Stimulated activated CD4-positive, alpha-beta T cell treated with anti-CD3 and anti-CD28 coated beads, Interleukin-1b, Interleukin-23, amount 100 ng/mL, for 4 hours (primary cell): ENCODE data around the gene MIS12.

Experiments
- DNase-seq, 2 donors: peaks; one replicate each; pipeline ENCODE4 v3.0.0-alpha.2; 2020; ENCODE audit warnings: low read depth in 2 of 2

Gene MIS12, protein sequence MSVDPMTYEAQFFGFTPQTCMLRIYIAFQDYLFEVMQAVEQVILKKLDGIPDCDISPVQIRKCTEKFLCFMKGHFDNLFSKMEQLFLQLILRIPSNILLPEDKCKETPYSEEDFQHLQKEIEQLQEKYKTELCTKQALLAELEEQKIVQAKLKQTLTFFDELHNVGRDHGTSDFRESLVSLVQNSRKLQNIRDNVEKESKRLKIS

DNA sequence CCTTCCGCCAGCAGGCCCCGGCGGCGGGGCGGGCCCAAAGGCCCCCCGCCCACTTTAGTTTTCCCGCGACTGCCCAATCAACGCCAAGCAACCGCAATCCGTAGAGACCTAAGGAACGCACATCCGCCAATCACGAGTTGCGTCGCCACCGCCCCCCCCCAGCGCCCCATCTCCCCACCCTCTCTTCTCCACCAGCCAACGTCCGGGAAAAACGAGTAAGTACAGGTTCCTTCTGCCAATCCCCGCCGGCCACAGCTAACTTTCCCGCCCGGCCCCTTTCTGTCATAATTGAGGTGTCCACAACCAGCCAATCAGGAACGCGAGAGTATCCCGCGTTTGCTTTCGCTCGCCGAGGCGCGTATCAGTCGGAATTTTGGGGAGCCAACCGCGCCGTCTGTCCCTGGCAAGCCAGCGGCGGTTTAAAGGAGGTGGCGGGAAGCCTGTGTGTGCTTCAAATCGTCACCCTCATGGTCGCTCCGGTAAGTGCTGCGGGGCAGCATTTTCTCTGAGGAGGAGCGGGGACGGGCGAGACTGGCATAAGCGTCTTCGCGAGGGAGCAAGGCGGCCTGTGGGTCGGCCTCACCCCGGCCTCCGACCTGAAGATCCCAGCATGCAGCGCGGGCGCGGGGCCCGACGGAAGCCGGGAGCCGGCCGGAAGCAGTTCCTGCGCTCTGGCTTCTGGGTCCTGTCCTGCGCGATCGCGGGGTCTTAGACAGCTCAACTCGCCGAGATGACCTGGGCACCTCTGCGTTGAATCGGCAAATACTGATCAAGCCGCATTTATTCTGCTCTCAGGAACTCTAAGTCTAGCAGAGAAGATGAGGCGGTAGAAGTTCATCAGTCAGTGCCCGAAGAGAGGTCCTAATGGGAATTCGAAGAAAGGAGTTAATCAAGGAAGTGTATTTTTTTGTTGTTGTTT lies at the start of gene MIS12:
MIS12 (plus strand) TSS at position 361 of the 919 bp plus-strand sequence. CDS start 2,297 bp downstream, outside the sequence.
- peak; percentile 91 to 95 for DNase-seq

DNA sequence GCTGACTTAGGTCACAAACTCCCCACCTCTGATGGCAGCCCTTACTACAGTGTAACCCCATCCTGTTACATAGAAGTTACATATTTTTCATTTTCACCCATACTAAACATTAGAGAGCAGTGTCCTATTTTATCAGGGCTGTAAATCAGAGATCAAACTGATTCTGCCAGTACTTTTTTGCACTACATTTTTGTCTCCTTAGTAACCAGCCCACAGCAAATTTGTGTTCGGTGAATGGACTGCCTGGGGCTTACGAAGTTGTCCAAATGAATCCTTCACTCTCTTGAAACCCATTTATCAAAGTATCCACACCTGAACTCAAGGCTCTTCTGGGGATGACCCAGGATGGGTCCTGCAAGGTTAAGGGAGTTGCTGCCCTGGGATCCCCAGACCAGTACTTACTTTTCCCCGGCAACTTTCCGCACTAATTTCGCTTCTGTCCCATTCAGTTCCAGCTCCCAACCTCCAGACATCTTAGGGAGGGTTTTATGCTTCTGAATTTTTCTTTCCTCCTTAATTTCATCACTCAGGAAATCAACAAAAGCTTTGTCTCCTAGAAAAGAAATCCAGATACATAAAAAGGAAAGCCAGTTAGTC lies 48.5 kb upstream of the MIS12 start:
- DNase-seq, result no peak

DNA sequence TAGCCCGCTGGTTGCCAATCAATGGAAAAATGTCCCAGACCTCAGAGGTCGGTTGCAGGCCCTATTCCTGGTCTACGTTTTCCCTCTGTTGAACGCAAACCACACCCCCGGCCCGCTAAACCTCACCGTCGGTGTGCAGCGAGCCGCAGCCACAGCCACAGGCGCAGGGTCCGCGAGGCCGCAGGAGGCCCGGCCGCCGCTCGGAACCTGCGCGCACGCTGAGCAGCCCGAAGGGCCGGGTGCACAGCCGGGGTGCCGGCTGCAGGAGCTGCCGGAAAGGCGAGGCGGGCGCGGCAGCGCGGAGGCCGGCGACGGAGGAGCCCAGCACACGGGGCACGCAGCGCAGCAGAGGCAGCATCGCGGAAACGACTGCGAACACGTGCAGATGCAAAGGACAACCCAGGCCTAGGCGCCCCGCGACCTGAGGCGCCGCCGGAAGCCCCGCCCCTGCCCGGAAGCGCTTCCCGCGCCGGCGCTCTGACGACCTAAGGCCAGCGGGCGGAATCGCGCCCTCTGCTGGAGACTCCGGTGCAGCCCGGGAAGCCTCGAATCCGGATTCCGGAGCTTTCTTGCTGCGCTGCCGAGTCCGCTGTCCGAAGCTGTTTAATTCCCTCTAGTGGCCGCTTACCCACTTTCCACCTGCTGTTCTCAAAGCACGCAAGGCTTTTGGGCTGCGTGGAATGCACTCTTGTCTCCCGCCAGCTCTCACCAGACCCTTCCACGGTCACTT lies 47.5 kb upstream of the MIS12 start, which contains the start of gene C1QBP:
C1QBP (minus strand) TSS at position 440 of the 730 bp plus-strand sequence; CDS start at position 358, 82 bp downstream.
- DNase-seq, result peak; percentile 91

DNA sequence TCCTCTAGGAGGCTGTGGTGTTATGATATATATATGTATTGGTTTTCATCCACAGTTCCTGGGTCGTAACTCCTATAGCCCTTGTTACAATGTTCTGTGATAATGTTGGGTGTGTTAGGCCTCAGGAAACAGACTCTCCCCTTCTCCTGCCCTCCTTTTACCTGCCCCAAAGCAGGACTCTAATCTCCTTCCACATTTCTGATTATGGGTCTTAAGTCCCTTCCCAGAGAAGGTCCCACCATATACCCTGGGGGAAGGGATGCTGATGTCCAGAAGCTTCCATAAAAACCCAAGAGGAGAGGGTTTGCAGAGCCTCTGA lies 47.0 kb upstream of the MIS12 start:
- no peak for DNase-seq

DNA sequence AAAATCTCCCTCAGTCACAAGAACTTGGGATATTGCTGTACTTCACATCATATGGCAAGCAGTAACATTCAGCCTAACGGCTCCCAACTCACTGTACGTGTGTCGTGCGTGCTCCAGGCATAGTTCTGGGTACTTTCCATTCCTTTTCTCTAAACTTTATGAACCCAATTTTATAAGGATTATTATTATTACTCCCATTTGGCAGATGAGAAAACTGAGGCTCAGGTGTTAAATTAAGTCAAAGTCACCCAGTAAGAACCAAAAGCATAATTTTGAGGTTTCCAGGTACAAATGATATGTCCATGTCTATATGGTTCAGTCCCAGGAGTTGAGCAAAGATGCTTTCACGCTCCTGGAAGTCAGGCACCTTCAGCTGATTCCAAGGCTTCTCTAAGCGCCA lies 42.6 kb upstream of the MIS12 start:
- DNase-seq, result no peak

DNA sequence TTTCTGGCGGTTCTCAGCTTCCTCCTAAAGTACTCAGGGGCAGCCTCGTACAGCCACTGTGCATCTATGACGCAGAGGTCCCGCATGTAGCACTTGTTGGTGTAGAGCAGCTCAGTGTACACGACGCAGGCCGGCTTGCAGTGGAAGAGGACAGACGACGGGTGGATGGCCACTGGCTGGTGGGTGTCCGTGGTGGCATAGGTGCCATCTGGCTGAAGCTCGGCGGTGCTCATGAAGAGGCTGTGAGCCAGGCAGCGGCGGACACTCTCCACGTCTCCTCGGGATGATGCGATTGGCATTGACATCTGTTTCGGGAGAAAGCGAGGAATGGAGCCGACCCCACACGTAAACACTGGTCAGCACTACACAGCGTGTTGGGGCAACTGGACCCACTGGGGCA lies 42.2 kb upstream of the MIS12 start:
- DNase-seq, result no peak

DNA sequence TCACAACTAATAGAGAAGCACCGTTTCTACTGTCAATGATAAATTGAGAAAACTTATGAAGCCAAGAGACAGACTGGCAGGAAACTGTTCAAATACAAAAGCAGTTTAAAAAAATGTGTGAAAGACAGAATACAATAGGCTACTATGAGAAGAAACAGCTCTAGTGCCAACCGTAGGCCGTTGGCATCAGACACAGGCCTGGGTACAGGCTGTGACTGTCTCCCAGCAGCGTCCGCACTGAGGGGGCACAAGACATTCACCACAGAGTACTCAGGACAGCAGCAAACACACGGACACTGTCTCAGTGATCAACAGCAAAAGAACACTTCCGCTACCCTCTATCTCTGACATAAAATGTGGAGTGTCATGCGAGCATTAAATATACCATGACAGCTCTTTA lies 39.6 kb upstream of the MIS12 start:
- no peak for DNase-seq

DNA sequence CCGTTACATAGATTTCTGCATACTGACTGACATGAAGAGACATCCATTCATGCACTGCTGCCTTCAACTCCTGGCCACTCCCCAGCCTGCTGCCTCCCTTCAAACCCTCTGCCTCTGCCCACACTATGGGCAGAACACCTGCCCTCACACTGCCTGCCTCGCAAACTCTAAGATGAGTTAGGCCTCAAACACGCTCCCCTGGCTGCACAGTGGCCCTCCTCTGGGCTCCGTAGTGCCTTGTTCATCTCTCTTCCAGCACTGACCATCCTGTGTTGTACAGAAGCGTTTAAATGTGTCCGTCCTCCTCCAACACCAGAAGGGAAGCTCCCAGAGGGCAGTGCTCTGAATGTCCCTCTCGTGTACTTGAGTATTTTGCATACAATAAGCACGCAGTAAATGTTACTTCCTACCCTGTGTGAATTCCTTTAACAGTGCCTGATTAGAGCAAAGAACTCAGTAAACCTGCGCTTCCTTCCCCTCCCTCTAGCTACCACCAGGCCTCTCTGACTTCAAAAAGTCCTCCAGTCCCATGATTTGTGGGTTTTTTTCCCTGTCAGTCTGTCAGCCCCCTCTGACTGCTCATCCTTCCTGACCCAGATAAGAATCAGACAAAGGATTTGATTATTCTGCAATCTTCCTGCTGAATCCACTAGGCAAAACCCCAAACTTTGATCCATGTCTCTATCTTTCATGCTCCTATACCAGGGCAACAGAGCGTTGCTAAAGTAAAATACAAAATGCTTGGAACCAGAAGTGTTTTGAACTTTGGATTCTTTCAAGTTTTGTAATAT lies 21.5 kb upstream of the MIS12 start:
- DNase-seq, result no peak

DNA sequence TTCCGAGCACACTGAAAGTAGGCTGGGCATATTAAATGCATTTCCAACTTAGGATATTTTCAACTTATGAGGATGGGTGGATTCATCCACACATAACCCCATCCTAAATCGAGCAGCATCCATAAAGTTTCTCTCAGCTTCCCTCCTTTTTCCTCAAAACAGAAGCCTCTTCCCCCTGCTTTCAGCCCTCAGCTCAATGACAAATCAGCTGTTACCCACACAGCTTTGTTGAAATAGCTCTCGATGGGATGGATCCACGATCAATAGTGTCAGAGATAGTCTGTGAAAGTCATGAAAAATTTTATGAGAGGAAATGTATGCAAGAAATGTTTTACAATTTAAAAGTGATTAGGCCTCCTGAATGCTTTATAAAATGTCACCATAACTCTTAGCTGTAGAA lies 20.1 kb upstream of the MIS12 start:
- DNase-seq, result no peak

DNA sequence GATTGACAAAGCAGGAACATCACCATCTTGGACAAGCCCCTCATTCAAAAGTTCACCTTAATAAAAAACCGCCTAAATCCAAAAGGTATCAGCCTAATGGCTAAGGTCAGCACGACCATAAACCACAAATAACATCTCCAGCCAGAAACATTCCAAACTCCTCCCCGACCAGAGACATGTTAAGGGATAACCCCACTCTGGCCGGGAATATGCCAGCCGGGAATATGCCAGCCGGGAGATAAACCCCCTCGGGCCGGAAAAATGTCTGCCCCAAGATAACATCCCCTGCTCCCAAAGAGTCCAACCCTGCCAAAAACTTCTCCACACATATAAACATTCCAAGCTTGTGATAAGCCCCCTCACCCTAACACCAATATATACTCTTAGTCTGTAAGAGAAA lies 18.9 kb upstream of the MIS12 start:
- no peak for DNase-seq

DNA sequence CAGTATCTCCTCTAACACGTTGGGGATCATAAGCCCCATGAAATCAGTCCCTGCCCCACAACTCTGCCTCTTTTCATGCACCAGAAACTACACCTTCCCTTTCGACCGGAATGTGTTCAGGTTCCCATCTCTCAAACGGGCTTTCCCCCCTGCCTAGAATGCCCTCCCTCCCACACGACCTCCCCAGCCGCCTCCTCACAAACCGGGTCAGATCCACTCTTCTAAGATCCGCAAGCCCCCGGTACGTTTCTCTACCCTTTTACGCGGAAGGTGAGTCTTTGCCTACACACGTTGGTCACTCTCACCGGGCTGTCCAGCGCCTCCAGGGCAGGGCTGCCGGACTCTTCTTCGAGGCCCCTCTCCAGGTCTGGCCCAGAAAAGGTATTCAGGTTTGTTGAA lies 18.3 kb upstream of the MIS12 start:
- peak; percentile 14 to 21 for DNase-seq

DNA sequence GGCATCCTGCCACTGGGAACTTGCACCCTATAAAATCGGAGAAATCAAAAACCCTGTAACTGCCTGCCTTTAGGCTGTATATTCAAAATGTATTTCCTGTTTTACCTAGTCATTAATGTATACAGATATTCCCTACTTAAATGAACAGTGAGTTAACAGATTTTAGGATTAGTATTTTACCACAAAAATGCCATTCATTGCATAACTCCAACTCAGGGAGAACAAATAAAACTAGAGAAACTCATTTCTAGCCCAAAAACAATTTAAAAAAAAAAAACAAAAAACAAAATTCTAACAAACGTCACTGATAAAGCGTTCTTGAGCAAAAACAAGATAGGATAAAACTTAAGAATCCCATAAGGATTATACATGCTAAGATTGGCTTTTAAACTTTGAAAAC lies 13.9 kb upstream of the MIS12 start:
- no peak for DNase-seq

DNA sequence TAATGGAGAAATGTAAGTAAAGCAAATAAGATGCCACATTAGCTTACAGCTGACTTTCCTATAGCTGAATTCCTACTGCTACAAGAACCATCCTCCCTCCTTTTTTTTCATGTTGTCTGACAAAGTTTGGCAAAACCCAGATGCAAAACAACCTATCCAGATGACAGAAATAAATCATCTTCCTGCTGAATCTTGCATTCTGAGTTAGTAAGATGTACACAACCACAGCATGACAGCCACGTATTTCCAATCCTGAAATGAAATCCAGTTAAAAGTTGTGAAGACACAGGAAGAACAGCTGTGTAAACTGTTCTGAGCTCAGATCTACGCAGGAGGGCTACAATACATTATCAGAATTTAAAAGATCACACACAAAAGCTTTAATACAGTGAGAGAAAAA lies 12.5 kb upstream of the MIS12 start:
- no peak for DNase-seq

DNA sequence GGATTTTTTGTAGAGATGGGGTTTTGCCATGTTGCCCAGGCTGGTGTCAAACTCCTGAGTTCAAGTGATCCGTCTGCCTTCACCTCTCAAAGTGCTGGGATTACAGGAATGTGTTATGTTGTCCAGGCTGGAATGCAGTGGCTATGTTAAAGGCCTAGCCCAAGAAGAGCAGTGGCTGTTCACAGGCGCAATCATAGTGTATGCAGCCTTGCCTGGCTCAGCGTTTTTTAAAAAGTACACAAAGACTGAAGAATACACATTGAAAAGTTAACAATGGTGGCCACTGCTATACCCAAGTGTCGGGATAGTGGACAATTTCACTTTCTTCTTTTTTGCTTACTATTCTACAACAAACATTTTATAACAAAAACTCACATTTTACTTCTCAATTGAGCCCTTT lies 7.4 kb upstream of the MIS12 start:
- no peak for DNase-seq

DNA sequence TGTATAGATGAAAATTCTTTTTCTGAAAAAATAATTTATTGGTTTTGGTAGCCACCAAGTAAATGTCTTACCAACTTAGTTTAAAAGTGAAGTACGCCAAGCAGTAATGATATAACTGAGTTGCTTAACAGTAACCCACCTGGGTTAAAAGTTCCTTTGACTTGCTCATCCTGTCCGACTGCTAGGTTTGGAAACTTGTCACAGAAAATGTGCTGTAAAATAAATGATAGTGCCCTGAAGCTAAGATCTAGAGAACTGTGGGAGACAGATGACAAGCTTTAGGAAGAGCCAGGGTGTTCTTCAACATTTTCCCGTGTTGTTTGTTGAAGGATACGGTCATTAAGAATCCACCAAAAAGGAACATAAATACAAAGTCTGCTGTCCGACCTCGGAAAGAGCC lies 5.4 kb upstream of the MIS12 start:
- no peak for DNase-seq

DNA sequence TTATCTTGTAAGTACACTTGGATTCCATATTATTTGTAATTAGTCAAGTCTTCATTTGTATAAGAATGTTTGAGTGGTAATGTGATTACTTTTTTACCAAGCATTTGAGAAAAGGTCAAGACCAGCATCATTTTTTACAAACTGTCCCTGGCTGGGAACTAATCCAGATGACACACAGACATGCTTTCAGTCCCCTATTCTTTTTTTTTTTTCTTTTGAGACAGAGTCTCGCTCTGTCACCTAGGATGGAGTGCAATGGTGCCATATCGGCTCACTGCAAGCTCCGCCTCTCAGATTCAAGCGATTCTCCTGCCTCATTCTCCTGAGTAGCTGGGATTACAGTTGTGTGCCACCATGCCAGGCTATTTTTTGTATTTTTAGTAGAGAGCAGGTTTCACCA lies 4.9 kb upstream of the MIS12 start:
- no peak for DNase-seq

DNA sequence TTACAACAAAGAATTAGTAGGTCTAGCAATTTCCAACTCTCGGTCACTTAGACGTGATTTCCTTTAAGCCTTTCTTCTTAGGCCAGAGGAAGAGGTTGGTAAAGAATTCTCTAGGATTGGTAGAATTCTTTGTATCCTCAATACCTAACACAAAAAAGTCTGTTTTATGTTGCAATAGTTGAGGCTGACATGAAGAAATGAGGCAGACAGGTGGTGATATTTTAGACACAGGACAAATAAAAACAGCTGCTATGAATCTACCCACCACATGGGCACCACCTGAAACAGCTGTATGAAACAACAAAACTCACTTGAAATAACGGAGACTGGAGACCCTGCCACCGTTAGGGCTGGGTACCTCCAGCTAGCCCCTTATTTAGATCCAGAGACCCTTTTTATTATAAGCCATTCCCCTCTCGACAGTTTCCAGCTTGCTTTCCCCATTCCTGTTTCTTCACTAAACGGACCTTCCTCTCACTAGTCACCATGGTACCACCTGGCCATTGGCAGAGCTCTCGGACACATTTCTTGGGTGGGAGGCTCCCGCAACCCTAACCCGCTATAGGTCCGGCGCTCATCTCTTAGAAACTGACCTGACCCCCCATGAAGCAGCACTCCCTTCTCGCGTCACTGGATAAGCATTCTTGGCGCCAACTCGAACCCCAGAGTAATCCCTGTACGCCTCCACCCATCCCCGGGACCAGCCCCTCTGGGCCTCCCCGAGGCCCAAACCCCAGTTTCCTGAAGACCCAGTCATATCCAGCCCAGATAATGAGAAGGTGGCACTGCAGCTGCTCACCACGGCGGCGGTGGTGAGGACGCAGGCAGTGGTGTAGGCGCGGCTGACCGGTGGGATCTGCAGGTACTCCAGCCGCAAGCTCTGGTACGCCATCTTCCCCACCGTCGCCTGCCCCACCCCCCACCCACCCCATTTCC lies 828 bp upstream of the MIS12 start, which contains the start of gene DERL2:
DERL2 (minus strand) TSS at position 909 of the 936 bp plus-strand sequence; CDS start at position 892, 17 bp downstream.
- DNase-seq, result no peak

DNA sequence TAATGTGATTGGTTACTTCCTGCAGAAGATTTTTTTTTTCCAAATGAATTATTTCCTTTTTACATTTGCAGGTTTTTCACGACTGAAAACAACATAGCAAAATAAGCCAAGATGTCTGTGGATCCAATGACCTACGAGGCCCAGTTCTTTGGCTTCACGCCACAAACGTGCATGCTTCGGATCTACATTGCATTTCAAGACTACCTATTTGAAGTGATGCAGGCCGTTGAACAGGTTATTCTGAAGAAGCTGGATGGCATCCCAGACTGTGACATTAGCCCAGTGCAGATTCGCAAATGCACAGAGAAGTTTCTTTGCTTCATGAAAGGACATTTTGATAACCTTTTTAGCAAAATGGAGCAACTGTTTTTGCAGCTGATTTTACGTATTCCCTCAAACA lies 2.4 kb downstream of the MIS12 start:
- no peak for DNase-seq

DNA sequence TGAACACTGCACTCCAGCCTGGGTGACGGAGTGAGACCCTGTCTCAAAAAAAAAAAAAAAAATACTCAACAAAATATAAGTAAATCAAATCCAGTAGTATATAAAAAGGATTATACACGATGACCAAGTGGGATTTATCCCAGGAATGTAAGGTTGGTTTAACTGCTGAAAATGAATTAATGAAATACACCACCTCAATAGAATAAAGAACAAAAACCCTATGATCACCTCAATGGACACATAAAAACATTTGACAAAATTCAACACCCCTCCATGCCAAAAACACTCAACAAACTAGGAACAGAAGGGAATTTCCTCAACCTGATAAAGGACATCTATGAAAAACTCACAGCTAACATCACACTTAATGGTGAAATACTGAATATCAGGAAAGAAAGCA lies 6.6 kb downstream of the MIS12 start:
- no peak for DNase-seq
